HG02870 (cell line): ENCODE measurements around the gene PPFIBP1.
A peak's percentile ranks its signal among the peaks of the same experiment; 100 is the strongest.
"Not testable (repeated sequence)": the region's sequence is repeated elsewhere in the genome, so short reads cannot be mapped to it uniquely, and the experiment has no call there.

Experiments
- ATAC-seq: cut with Tn5 transposase; IDR thresholded peaks from one replicate; pipeline ENCODE4 v1.9.1; 2021; ENCODE audit warnings: mild to moderate bottlenecking, moderate library complexity; ENCODE audit not compliant: unreplicated experiment

PPFIBP1 gene

DNA sequence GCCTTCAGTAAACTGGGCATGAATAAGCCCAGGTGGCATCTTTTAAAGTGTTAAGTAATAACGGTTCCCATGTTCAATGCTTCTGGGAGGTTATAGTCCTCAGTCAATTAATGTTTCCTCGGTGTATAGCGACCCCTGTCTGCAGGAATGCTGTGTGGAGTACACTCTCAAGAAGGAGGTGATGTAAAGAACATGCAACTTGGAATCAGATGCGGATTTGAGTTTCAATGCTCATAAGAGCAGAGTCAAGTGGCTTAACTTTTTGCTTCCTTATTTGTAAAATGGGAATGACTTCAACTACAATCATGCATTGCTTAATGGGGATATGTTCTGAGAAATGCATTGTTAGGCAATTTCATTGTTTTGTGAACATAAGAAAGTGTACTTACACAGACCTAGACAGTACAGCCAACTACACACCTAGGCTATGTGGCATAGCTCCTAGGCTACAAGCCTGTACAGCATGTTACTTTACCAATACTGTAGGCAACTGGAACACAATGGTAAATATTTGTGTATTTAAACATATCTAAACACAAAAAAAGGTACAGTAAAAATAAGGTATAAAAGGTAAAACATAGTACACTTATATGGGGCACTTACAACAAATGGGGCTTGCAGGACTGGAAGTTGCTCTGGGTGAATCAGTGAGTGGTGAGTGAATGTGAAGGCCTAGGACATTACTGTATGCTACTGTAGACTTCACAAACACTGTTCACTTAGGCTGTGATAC is 179.9 kb downstream of the PPFIBP1 start:
- ATAC-seq = peak; percentile 92

DNA sequence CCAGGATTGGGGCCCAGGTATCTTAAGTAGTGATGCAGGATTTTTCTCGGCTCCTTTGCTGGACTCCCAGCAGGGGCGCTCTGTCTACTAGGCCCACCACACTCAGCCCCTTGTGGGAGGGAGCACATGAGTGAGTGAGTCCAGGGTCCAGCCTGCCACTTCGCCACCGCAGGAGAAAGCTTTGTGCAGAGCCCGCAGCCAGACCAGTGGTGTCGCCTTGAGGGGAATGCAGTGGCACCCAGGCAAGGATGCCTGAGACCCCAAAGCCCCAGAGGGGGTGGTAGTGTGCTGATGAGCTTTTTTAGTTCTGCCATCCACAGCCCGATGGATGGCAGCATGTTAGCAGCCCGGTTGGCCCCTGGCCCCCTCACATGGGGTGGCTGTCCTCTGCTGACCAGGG is 181.3 kb downstream of the PPFIBP1 start:
- ATAC-seq = no peak

DNA sequence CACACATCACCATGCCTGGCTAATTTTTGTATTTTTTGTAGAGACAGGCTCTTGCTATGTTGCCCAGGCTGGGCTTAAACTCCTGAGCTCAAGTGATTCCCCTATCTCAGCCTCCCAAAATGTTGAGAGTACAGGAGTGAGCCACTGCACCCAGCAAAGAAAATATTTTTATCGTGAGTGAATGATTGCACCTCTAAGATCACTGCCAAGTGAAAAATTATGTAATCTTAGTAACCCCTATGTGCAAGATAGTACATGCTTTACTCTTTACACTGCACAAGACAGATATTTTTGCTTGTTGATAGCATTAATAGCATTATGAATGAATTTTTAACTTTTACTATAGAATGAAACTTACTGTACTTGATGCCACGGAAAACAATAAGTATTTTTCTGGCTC is 183.2 kb downstream of the PPFIBP1 start:
- no peak for ATAC-seq

DNA sequence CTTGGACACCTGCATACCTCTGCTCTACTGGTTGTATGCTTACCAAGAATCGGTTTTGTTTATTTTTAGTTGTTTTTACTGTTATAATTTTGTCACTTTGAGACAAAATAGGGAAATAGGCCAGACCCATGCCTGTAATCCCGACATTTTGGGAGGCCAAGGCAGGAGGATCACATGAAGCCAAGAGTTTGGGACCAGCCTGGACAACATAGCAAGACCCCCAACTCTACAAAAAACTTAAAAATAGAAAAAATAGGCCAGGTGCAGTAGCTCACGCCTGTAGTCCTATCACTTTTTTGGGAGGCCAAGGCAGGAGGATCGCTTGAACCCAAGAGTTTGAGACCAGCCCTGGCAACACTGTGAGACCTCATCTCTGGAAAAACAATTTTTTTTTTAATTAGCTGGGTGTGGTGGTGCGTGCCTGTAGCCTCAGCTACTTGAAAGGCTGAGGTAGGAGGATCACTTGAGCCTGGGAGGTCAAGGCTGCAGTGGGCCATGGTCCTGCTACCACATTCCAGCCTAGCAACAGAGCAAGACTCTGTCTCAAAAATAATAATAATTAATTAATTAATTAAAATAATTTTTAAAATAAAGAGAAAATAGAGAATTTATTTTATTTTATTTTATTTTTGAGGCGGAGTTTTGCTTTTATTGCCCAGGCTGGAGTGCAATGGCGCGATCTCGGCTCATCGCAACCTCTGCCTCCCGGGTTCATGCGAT is 185.4 kb downstream of the PPFIBP1 start:
- ATAC-seq = no peak

DNA sequence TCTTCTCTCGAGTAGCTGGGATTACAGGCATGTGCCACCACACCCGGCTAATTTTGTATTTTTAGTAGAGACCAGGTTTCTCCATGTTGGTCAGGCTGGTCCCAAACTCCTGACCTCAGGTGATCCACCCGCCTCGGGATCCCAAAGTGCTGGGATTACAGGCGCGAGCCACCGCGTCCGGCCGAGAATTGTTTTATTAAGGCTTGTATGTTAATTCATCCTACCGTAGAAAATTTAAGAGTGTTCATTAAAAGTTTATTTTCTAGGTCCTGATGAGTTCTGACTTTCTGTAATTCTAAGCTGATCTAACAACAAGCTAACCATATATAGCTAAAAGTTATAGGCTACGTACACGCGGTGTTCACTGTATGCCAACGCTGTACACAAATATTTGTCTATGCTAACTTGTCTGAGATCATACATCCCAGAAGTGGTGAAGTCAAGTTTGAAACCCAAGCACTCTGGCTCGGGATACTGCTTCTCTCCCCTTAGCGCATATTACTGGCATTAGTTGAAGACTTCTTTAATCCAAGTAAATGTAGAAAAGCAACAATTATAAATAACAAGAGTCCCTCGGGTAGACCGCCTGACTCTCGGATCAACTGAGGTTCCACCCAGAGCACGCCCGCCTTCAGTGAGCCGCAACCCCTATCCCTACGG is 186.1 kb downstream of the PPFIBP1 start:
- ATAC-seq = peak; percentile 27

DNA sequence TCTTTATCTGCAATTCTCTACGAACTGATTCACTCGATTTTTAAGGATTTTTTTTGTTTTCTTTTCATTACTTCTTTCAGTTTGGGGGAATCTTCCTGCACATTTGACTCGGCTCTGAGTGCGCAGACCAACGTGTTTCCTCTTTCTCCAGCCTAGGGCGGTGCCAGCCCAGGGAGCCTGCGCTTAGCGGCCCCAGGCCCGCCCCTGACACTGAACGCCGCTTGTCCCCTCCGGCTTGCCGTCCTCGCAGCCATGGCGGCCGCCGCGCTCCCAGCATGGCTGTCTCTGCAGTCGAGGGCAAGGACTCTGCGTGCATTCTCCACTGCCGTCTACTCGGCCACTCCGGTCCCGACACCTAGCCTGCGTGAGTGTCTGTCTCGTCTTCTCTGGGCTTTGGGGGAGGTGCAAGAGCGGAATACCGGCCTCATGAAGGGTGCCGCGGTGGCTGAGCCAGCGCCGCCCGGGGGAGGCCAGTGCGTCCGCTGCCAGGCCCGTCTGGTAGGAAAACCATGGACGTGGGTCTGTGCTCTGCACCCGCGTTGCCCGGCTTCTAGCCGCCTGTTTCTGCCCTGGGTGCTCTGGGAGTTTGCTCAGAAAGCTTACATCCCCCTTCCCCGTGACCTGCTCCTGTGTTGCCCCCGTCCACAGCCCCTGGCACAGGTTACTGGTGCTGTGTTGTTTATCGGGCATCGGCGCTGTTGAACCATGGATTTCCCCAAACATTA is 186.7 kb downstream of the PPFIBP1 start, which contains the start of gene MRPS35:
MRPS35 (plus strand) TSS at position 241 of the 725 bp plus-strand sequence; CDS start at position 253, 12 bp downstream.
- ATAC-seq = peak; percentile 96

DNA sequence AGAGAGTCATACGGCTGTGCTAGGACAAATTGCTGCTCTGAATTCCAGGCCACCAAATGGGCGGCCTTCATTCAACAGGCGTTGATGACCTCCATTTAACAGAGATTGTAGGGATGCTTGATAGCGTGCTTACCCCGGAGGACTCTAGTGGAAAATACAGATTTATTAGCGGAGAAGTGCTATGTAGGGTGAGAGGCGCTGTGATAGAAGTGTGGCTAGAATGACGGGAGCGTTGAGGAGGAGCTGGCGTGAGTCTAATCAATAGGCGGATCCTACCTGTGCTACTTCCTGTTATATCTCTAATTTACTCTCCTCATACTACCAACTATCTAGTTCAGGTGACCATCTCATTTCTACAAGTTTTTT is 187.3 kb downstream of the PPFIBP1 start:
- ATAC-seq = peak; percentile 16

DNA sequence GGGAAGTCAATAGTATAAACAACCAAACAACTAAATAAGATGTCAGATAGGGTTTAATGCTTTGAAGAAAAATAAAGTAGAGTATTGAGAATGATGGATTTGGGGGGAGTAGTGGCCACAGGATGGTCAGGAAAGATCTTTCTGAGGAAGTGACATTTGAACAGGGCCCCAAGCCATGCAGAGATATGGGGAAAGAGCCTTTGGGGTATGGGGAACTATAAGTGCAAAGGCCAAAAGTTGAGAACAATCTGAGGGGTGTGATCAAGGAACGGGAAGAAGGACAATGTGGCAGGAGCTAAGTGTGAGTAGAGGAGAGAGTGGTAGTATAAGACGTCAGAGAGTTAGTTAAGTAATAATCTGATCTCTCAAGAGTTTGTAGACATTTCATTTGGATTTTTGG is 188.0 kb downstream of the PPFIBP1 start:
- no peak for ATAC-seq

DNA sequence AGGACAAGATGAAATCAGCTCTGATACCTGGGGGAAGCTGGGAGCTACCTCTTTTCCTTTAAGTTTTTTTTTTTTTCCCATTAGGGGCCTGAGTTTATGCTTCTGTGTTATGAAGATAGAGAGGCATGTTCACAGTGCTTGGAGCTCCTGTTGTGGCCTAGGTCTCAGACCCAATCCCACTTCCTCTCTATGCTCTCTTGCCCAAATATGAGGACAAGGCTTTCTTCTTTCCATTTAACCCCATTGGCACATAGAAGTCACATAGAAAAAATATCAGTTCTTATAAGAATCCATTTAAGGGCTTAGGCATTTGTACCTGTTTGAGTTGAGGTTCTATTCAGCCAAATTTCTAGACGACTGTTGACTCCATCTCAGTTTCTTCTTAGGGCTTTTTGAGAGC is 199.2 kb downstream of the PPFIBP1 start:
- ATAC-seq = no peak

DNA sequence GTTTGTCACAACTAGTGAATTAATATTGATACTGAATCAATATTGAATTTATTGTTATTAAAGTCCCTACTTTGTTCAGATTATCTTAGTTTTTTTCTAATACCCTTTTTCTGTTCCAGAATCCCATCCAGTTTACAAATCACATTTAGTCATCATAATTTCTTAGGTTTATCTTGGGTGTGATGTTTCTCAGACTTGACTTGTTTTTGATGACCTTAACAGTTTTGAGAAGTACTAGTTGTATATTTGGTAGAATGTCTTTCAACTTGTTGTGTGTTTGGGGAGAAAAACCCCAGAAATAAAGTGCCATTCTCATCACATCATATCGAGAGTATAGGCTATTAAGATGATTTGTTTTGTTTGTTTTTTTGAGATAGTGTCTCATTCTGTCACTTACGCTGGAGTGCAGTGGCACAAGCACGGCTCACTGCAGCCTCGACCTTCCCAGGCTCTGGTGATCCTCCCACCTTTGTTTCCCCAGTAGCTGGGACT is 206.1 kb downstream of the PPFIBP1 start:
- no peak for ATAC-seq

DNA sequence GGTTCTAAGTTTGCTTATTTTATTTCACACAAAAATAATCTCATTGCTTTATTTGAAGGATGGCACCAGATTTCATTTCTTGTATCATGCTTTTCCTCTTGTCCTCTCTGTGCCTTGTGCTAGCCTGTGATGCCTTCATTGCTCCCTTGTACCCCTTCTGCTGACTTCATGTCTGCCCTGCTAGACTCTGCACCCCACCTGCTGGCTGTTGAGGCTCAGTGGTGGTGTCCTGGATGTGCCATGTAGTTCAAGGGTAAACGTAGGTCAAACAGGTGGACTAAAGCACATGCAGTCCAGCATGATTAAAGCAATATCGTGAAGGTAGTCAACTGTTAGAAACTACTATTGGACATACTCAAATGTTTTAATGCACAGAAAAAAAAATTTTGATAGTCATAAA is 208.3 kb downstream of the PPFIBP1 start:
- no peak for ATAC-seq

DNA sequence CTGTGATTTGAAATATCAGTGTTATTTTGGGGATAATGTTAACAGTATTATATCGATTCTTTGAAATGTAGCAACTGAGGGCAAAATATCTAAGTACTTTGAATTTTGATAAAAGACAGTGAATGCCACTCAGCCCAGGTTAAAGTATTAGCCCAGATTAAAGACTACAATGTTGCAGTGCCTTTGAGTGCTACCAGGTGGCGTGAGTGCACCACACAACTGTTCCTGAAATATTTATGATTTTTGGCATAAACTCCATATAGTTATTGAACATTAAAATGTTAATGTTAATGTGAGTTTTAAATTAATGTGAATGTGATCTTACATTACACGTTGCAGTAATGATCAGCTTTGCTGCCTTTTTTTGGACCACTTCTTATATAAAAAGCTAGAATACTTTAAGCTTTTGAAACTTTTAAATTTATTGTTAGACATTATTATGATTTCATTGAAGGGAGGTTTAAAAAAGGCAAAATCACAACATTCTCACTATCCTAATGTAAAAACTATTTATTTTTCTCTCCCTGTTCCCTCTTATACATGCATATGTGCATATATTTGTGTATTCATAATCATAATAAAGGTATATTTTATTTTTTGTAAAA is 209.1 kb downstream of the PPFIBP1 start:
- ATAC-seq = peak; percentile 67

DNA sequence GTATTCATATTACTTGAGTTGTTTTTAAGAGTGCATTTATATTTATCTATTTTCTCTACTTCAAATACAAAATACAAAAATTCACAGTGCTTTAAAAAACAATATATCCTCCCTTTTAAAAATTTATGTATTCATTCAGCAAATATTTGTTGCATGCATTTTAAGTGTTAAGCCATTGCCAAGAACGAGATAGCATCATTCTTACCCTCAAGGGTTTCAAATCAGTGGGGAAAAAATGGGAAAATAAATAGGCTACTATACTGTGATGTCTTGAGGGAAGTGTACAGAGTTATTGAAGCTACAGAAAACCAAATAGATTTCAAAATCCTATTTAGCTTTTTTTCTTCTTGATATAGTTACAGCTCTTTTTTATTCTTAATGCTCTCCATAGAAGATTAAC is 209.8 kb downstream of the PPFIBP1 start:
- ATAC-seq = no peak

DNA sequence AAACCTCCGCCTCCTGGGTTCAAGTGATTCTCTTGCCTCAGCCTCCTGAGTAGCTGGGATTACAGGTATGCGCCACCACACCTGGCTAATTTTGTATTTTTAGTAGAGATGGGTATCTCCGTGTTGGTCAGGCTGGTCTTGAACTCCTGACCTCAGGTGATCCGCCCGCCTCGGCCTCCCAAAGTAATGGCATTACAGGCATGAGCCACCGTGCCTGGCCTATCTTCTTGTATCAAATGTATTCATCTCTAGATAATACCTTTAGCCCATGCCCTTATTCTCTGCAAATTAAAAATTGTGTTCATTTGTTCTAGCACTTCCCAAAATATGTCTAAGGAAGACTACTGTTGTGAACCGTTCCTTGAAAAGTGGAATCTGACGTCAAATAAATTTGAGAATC is 210.3 kb downstream of the PPFIBP1 start:
- not testable (repeated sequence) for ATAC-seq

DNA sequence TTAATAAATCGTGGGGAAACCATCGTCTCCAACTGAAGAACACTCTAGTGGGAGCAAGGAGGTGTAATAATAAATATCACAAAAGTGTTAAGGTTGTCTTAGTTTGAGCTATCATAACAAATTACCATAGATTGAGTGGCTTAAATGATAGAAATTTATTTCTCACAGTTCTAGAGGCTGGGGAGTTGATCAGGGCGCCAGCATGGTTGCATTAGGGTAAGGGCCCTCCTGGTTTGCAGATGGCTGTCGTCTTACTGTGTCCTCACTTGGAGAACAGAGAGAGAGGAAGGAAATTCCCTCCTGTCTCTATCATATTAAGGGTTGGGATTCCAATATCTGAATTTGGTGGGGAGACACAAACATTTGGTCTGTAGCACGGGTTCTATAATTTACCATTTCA is 219.6 kb downstream of the PPFIBP1 start:
- no peak for ATAC-seq
